Nephron (organoid): ENCODE data around the gene TBCC.
"Not testable (repeated sequence)": the region's sequence is repeated elsewhere in the genome, so short reads cannot be mapped to it uniquely, and the experiment has no call there.

Source experiments
- H3K27ac Mint-ChIP-seq, 3 experiments: 2 replicates each; pipeline ENCODE4 v1.8.0; 2020; ENCODE audit warnings: mixed read lengths in 3 of 3, mild to moderate bottlenecking in 2 of 3, moderate library complexity in 1 of 3
- H3K27me3 Mint-ChIP-seq: 2 replicates; pipeline ENCODE4 v1.8.0; 2021; ENCODE audit warnings: low read depth, mild to moderate bottlenecking, moderate library complexity, mixed read lengths
- H3K36me3 Mint-ChIP-seq: 2 replicates; pipeline ENCODE4 v1.8.0; 2020; ENCODE audit warnings: low read depth, mixed read lengths
- H3K4me1 Mint-ChIP-seq: 2 replicates; pipeline ENCODE4 v1.8.0; 2020; ENCODE audit warnings: mixed read lengths
- H3K4me3 Mint-ChIP-seq, 3 experiments: 2 replicates each; pipeline ENCODE4 v1.8.0; 2020; ENCODE audit warnings: mild to moderate bottlenecking in 3 of 3, mixed read lengths in 3 of 3, moderate library complexity in 2 of 3
- H3K9me3 Mint-ChIP-seq: 2 replicates; pipeline ENCODE4 v1.8.0; 2020; ENCODE audit warnings: mixed read lengths
- TF ChIP-seq, protein P1 (sequence below), 3 experiments: fragments of 200-600 bp; sonication (generic); IDR thresholded peaks; one replicate each; pipeline ENCODE4 v1.5.0; 2021; ENCODE audit warnings: antibody characterized with exemption in 3 of 3; ENCODE audit not compliant: unreplicated experiment in 3 of 3

Gene TBCC

DNA sequence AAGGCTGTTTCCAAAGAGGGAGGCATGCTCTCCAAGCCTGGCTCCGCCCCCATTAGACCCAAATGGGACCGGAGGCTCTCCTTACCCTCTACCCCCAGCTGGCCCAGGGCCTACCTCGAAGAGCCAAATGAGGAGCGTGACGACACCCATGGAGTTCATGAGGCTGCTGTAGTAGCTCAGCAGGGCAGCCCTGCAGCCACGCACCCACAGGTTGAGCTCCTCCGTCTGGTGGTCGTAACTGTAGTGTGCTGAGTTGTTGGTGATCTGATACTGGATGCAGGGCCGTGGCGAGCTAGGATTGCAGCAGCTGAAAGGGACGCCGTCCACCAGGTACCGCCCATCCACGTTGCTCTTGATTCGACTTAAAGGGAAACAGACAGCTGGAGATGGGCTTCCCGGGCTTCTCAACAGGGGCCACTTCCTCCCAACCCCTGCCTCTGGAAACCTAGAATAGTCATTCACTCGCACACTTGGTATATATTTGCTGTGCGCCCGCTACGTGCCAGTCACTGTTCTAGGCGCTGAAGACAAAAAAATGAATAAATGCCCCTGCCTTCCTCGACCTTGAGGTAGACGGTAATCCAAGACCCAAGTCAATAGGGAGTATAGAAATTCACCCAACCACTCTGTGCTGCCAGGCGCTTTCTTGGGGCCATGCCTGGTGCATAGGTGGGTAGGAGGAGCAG lies 41.5 kb downstream of the TBCC start:
- Mint-ChIP-seq H3K36me3 (peaks cover 6% of the 10 kb centered on the region), H3K27ac (peak overlapping the region; percentile 27 to 50 (median 33)), H3K9me3 (no peaks in the 10 kb centered on the region), H3K4me3 (peak overlapping the region; percentile 28 to 80 (median 57)), H3K4me1 (peaks cover 6% of the 10 kb centered on the region), H3K27me3 (no peaks in the 10 kb centered on the region)
- TF ChIP-seq, protein P1, sequence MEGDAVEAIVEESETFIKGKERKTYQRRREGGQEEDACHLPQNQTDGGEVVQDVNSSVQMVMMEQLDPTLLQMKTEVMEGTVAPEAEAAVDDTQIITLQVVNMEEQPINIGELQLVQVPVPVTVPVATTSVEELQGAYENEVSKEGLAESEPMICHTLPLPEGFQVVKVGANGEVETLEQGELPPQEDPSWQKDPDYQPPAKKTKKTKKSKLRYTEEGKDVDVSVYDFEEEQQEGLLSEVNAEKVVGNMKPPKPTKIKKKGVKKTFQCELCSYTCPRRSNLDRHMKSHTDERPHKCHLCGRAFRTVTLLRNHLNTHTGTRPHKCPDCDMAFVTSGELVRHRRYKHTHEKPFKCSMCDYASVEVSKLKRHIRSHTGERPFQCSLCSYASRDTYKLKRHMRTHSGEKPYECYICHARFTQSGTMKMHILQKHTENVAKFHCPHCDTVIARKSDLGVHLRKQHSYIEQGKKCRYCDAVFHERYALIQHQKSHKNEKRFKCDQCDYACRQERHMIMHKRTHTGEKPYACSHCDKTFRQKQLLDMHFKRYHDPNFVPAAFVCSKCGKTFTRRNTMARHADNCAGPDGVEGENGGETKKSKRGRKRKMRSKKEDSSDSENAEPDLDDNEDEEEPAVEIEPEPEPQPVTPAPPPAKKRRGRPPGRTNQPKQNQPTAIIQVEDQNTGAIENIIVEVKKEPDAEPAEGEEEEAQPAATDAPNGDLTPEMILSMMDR (IDR thresholded peaks at IDR 0.05; ENCODE audit: unreplicated experiment in 3 of 3) = no peak

DNA sequence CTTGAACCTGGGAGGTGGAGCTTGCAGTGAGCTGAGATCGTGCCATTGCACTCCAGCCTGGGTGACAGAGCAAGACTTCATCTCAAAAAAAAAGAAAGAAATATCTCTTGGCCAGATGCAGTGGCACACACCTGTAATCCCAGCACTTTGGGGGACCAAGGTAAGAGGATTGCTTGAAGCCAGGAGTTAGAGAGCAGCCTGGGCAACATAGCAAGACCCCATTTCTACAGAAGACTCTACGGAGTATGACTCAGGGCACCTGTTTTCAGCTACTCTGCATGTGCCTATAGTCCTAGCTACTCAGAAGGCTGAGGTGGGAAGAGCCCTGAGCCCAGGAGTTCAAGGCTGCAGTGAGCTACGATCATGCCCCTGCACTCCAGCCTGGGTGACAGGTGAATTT lies 43.1 kb downstream of the TBCC start:
- not testable (repeated sequence) for H3K27me3 Mint-ChIP-seq, H3K4me1 Mint-ChIP-seq, H3K9me3 Mint-ChIP-seq, H3K36me3 Mint-ChIP-seq, H3K27ac Mint-ChIP-seq, H3K4me3 Mint-ChIP-seq

DNA sequence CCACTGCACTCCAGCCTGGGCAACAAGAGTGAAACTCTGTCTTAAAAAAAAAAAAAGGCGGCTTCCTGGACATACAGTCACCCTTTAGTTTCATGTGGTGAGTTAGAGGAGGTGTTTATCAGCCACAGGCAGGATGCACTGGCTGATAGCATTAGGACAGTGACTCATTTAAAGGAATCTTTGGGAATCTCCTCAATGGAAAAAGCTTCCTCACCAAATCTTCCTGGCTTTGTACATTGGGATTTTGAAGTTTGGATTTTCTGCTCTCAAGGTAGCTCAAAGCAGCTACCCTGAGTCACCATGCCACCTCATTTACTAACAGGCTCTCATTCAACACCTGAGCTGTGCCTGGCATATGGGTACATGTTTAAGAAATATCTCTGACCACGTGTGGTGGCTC lies 43.7 kb downstream of the TBCC start:
- Mint-ChIP-seq H3K36me3 (peaks cover 6% of the 10 kb centered on the region), H3K27ac (no peak overlapping the region), H3K4me3 (no peak overlapping the region), H3K27me3 (no peaks in the 10 kb centered on the region), H3K9me3 (no peaks in the 10 kb centered on the region), H3K4me1 (peaks cover 6% of the 10 kb centered on the region)
- TF ChIP-seq, protein P1 (IDR thresholded peaks at IDR 0.05; ENCODE audit: unreplicated experiment in 3 of 3) = no peak

GRCh38 chr6:42698217-42698616 lies 47.7 kb downstream of the TBCC start:
- no peak overlapping the region for H3K4me3 Mint-ChIP-seq
- H3K27ac Mint-ChIP-seq = no peak overlapping the region
- H3K4me1 Mint-ChIP-seq = no peaks in the 10 kb centered on the region
- peaks cover 25% of the 10 kb centered on the region for H3K36me3 Mint-ChIP-seq
- no peaks in the 10 kb centered on the region for H3K9me3 Mint-ChIP-seq
- TF ChIP-seq, protein P1 (IDR thresholded peaks at IDR 0.05; ENCODE audit: unreplicated experiment in 3 of 3) = no peak
- no peaks in the 10 kb centered on the region for H3K27me3 Mint-ChIP-seq

- TF ChIP-seq, protein P1 (IDR thresholded peaks at IDR 0.05; ENCODE audit: unreplicated experiment in 3 of 3) = no peak
- Mint-ChIP-seq H3K27me3 (no peaks in the 10 kb centered on the region), H3K4me1 (no peaks in the 10 kb centered on the region), H3K4me3 (no peak overlapping the region), H3K27ac (no peak overlapping the region), H3K36me3 (peaks cover 34% of the 10 kb centered on the region), H3K9me3 (no peaks in the 10 kb centered on the region)
Observed at GRCh38 chr6:42697268-42697655, 48.6 kb downstream of the TBCC start.

- no peaks in the 10 kb centered on the region for H3K4me1 Mint-ChIP-seq
- TF ChIP-seq, protein P1 (IDR thresholded peaks at IDR 0.05; ENCODE audit: unreplicated experiment in 3 of 3) = no peak
- no peak overlapping the region for H3K27ac Mint-ChIP-seq
- no peaks in the 10 kb centered on the region for H3K27me3 Mint-ChIP-seq
- no peak overlapping the region for H3K4me3 Mint-ChIP-seq
- no peaks in the 10 kb centered on the region for H3K9me3 Mint-ChIP-seq
- H3K36me3 Mint-ChIP-seq = peaks cover 36% of the 10 kb centered on the region
Observed at GRCh38 chr6:42696526-42697267, 49.2 kb downstream of the TBCC start.
